Astrocyte (in vitro differentiated cells and primary cell): Measurements from ENCODE around the gene SLC39A9. TPM values are rescaled to one million over a fixed set of nuclear protein-coding genes. Genes with fewer than 3 reads are reported as not detected.

Source experiments
- DNase-seq: peaks from one replicate; pipeline ENCODE4 v3.0.0-alpha.2; 2010; ENCODE audit warnings: low read depth
- FAIRE-seq: peaks from 2 replicates; lab custom pipeline; 2011; peaks lifted over from hg19 to GRCh38; lab: Jason Lieb, UNC
- H2AFZ ChIP-seq: 2 replicates; pipeline ENCODE4 v1.6.0; 2012; ENCODE audit warnings: low read depth, low read length, inconsistent platforms
- H3K27ac ChIP-seq: 2 replicates; pipeline ENCODE4 v1.5.1; 2011; ENCODE audit warnings: low read depth, low read length, inconsistent platforms
- H3K27me3 ChIP-seq: 2 replicates; pipeline ENCODE4 v1.6.0; 2011; ENCODE audit warnings: low read length, inconsistent platforms; ENCODE audit not compliant: insufficient read depth
- H3K36me3 ChIP-seq: 2 replicates; pipeline ENCODE4 v1.5.1; 2011; ENCODE audit warnings: low read length, inconsistent platforms; ENCODE audit not compliant: insufficient read depth
- H3K4me1 ChIP-seq: 2 replicates; pipeline ENCODE4 v1.5.1; 2011; ENCODE audit warnings: low read length, inconsistent platforms; ENCODE audit not compliant: insufficient read depth
- H3K4me2 ChIP-seq: 2 replicates; pipeline ENCODE4 v1.6.0; 2012; ENCODE audit warnings: low read length, inconsistent platforms
- H3K4me3 ChIP-seq: 2 replicates; pipeline ENCODE4 v1.5.1; 2011; ENCODE audit warnings: low read depth, mild to moderate bottlenecking, low read length, inconsistent platforms; ENCODE audit not compliant: insufficient read depth
- H3K79me2 ChIP-seq: 2 replicates; pipeline ENCODE4 v1.6.0; 2012; ENCODE audit warnings: mild to moderate bottlenecking, low read length, inconsistent platforms; ENCODE audit not compliant: insufficient read depth
- H3K9ac ChIP-seq: 2 replicates; pipeline ENCODE4 v1.6.0; 2012; ENCODE audit warnings: mild to moderate bottlenecking, low read length, inconsistent platforms
- H3K9me3 ChIP-seq: 2 replicates; pipeline ENCODE4 v1.5.1; 2012; ENCODE audit warnings: low read depth, mild to moderate bottlenecking, low read length, inconsistent platforms; ENCODE audit not compliant: insufficient read depth
- H4K20me1 ChIP-seq: 2 replicates; pipeline ENCODE4 v1.6.0; 2012; ENCODE audit warnings: low read length, inconsistent platforms; ENCODE audit not compliant: insufficient read depth
- H3K27ac Mint-ChIP-seq: one replicate; pipeline ENCODE4 v1.8.0; 2021; ENCODE audit warnings: mild to moderate bottlenecking, mixed read lengths; ENCODE audit not compliant: unreplicated experiment
- H3K27me3 Mint-ChIP-seq: one replicate; pipeline ENCODE4 v1.8.0; 2021; ENCODE audit warnings: low read depth, mixed read lengths; ENCODE audit not compliant: unreplicated experiment
- H3K36me3 Mint-ChIP-seq: one replicate; pipeline ENCODE4 v1.8.0; 2021; ENCODE audit warnings: low read depth, mixed read lengths; ENCODE audit not compliant: unreplicated experiment
- H3K4me1 Mint-ChIP-seq: one replicate; pipeline ENCODE4 v1.8.0; 2021; ENCODE audit warnings: low read depth, mixed read lengths; ENCODE audit not compliant: unreplicated experiment
- H3K4me3 Mint-ChIP-seq: one replicate; pipeline ENCODE4 v1.8.0; 2021; ENCODE audit warnings: mild to moderate bottlenecking, moderate library complexity, mixed read lengths; ENCODE audit not compliant: unreplicated experiment
- H3K9me3 Mint-ChIP-seq: one replicate; pipeline ENCODE4 v1.8.0; 2021; ENCODE audit warnings: mild to moderate bottlenecking, mixed read lengths; ENCODE audit not compliant: unreplicated experiment
- EZH2 ChIP-seq: IDR thresholded peaks from 2 replicates; pipeline ENCODE4 v1.6.1; 2012; ENCODE audit warnings: mild to moderate bottlenecking, low read length, inconsistent platforms; ENCODE audit not compliant: insufficient read depth
- total RNA-seq: library from RNA; stranded (reverse); gene quantifications from 2 replicates; pipeline ENCODE4 v1.2.1, GENCODE V29; 2021
- TF ChIP-seq, protein P1 (sequence below): IDR thresholded peaks from 2 replicates; pipeline ENCODE4 v1.5.1; 2011; ENCODE audit warnings: low read depth, mild to moderate bottlenecking, inconsistent platforms, low read length, moderate library complexity; ENCODE audit not compliant: insufficient read depth

SLC39A9 gene
- total RNA-seq, 1 donor from 2014 or later, result 69.5 TPM

DNA sequence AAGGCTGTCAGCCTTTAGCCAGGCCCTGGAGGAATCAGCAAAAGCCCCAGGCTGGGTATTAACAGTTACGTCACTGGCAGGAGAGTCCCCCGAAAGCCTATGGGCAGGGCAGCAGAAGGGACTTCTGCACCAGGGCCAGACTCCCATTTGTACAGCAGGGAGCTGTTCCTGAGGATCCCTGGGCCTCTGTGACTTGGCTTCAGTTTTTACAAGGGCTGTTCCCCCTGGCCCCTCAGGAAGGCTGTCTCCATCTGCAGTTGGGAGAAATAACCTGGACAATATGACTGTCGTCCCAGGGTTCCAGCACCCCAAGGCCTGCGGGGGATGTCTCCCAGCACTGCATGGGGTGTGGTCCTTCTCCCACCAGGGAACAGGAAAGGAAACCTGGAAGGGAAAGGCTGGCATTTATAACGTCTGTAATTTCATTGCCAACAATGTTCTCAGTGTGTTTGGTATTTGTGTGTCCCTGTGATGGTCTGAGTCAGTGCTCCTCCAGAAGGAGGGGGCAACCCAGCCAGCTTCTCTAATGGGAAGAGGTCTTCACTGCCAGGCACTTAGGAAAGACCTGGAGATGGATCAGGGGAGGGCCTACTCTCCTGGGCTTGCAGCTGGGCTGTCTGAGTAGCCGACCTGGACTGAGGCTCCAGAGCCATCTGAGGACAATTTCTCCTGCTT lies 42.7 kb upstream of the SLC39A9 start:
- H3K4me3 Mint-ChIP-seq, result no peak overlapping the region
- H3K36me3 Mint-ChIP-seq, result peaks cover 2% of the 10 kb centered on the region
- TF ChIP-seq, protein P1, sequence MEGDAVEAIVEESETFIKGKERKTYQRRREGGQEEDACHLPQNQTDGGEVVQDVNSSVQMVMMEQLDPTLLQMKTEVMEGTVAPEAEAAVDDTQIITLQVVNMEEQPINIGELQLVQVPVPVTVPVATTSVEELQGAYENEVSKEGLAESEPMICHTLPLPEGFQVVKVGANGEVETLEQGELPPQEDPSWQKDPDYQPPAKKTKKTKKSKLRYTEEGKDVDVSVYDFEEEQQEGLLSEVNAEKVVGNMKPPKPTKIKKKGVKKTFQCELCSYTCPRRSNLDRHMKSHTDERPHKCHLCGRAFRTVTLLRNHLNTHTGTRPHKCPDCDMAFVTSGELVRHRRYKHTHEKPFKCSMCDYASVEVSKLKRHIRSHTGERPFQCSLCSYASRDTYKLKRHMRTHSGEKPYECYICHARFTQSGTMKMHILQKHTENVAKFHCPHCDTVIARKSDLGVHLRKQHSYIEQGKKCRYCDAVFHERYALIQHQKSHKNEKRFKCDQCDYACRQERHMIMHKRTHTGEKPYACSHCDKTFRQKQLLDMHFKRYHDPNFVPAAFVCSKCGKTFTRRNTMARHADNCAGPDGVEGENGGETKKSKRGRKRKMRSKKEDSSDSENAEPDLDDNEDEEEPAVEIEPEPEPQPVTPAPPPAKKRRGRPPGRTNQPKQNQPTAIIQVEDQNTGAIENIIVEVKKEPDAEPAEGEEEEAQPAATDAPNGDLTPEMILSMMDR, result no peak
- no peak for TF ChIP-seq EZH2
- peaks cover 7% of the 10 kb centered on the region for H3K4me1 ChIP-seq
- DNase-seq (peak; percentile 80), FAIRE-seq (peak; percentile 37)
- no peaks in the 10 kb centered on the region for H3K36me3 ChIP-seq
- H3K4me1 Mint-ChIP-seq, result peaks cover 11% of the 10 kb centered on the region
- H3K27me3 Mint-ChIP-seq, result peaks cover 28% of the 10 kb centered on the region
- no peaks in the 10 kb centered on the region for H3K27me3 ChIP-seq
- H3K27ac ChIP-seq, result no peak overlapping the region
- no peak overlapping the region for H3K27ac Mint-ChIP-seq
- H3K9ac ChIP-seq, result peak overlapping the region; percentile 0
- H3K4me3 ChIP-seq, result no peak overlapping the region
- no peaks in the 10 kb centered on the region for H3K9me3 Mint-ChIP-seq
- no peak overlapping the region for H3K4me2 ChIP-seq
- no peaks in the 10 kb centered on the region for H3K79me2 ChIP-seq
- H2AFZ ChIP-seq, result no peak overlapping the region
- no peaks in the 10 kb centered on the region for H3K9me3 ChIP-seq
- H4K20me1 ChIP-seq, result no peaks in the 10 kb centered on the region

DNA sequence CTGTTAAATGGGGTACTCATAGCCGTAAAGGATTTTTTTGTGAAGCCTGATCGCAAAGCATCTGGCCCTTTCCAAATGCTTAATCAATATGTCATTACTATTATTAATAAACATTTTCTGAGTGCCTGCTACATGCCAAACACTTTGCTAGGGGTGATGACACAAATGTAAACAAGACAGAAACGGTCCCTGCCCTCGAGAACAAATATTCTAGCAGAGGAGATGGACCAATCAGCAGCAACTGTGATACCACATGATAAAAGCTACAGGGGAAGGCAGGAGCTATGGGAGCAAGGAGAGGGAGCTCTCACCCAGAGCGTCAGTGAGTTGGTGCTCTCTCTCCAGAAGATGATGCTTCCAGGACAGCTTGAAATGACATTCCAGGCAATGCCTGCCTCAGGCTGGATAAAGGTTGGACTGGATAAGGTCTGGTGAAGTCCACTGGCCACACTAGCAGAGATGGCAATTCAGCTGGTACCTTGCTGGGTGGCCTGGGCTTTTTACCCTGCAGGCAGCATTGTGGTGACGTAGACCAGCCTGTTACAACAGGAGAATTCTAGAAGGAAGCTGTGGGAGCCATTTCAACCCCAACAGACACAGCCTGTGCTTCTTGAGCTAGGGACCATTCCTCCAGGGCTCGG lies 41.5 kb upstream of the SLC39A9 start:
- FAIRE-seq, result no peak
- TF ChIP-seq, protein P1, result no peak
- no peak for TF ChIP-seq EZH2
- H3K4me1 ChIP-seq, result peaks cover 7% of the 10 kb centered on the region

More for the DNA sequence above, 41.5 kb upstream of the SLC39A9 start:
- H4K20me1 ChIP-seq, result no peaks in the 10 kb centered on the region
- no peak overlapping the region for H3K4me2 ChIP-seq
- Mint-ChIP-seq H3K9me3 (no peaks in the 10 kb centered on the region), H3K27ac (no peak overlapping the region), H3K4me1 (peaks cover 11% of the 10 kb centered on the region), H3K4me3 (no peak overlapping the region), H3K36me3 (peaks cover 2% of the 10 kb centered on the region), H3K27me3 (peaks cover 24% of the 10 kb centered on the region)
- H3K27me3 ChIP-seq, result no peaks in the 10 kb centered on the region
- no peaks in the 10 kb centered on the region for H3K79me2 ChIP-seq
- no peak overlapping the region for H2AFZ ChIP-seq
- no peaks in the 10 kb centered on the region for H3K9me3 ChIP-seq
- H3K27ac ChIP-seq, result no peak overlapping the region
- H3K36me3 ChIP-seq, result no peaks in the 10 kb centered on the region
- no peak for DNase-seq
- no peak overlapping the region for H3K4me3 ChIP-seq
- H3K9ac ChIP-seq, result no peak overlapping the region
